GM19238 (cell line): ENCODE results near the gene RNF40.
A peak's percentile ranks its signal among the peaks of the same experiment; 100 is the strongest.

Experiments
- DNase-seq: peaks from one replicate; pipeline ENCODE4 v3.0.0; 2011; ENCODE audit warnings: low spot score; ENCODE audit not compliant: insufficient read length

RNF40 gene

GRCh38 chr16:30761427-30761927 lies 645 bp upstream of the RNF40 start:
- DNase-seq: no peak

GRCh38 chr16:30762991-30763725 lies 1.0 kb downstream of the RNF40 start:
- DNase-seq: no peak

GRCh38 chr16:30764086-30764485 lies 2.0 kb downstream of the RNF40 start:
- DNase-seq: no peak

GRCh38 chr16:30764816-30765465 lies 2.8 kb downstream of the RNF40 start:
- no peak for DNase-seq

GRCh38 chr16:30766206-30766932 lies 4.2 kb downstream of the RNF40 start:
- no peak for DNase-seq

- DNase-seq: no peak
Measured at GRCh38 chr16:30766933-30767284, 4.8 kb downstream of the RNF40 start.

- no peak for DNase-seq
Measured at GRCh38 chr16:30767767-30768465, 5.8 kb downstream of the RNF40 start.

- no peak for DNase-seq
Measured at GRCh38 chr16:30768583-30769181, 6.6 kb downstream of the RNF40 start.

- DNase-seq: no peak
Measured at GRCh38 chr16:30769379-30770089, 7.4 kb downstream of the RNF40 start.

- DNase-seq: no peak
Measured at GRCh38 chr16:30771726-30772125, 9.6 kb downstream of the RNF40 start.

- DNase-seq: no peak
Measured at GRCh38 chr16:30773826-30774225, 11.7 kb downstream of the RNF40 start.

- no peak for DNase-seq
Measured at GRCh38 chr16:30774367-30775130, 12.4 kb downstream of the RNF40 start.

- no peak for DNase-seq
Measured at GRCh38 chr16:30775131-30775391, 12.9 kb downstream of the RNF40 start.

GRCh38 chr16:30775392-30776188 lies 13.5 kb downstream of the RNF40 start:
- DNase-seq: peak; percentile 87

- no peak for DNase-seq
Measured at GRCh38 chr16:30777591-30778297, 15.6 kb downstream of the RNF40 start.

- no peak for DNase-seq
Measured at GRCh38 chr16:30778549-30779244, 16.6 kb downstream of the RNF40 start.

- no peak for DNase-seq
Measured at GRCh38 chr16:30779596-30779995, 17.5 kb downstream of the RNF40 start.

GRCh38 chr16:30780021-30780420 lies 17.9 kb downstream of the RNF40 start:
- DNase-seq: no peak
